K562 (cell line): ENCODE data around the gene FKBP2. TPM values are rescaled to one million over a fixed set of nuclear protein-coding genes. Genes with fewer than 3 reads are reported as not detected.
A peak's percentile ranks its signal among the peaks of the same experiment; 100 is the strongest.

Experiments
- ATF4 ChIP-seq: fragments of 450-650 bp; formaldehyde crosslinking; IDR thresholded peaks from 2 replicates; pipeline ENCODE4 v1.4.0; 2022; ENCODE audit warnings: mild to moderate bottlenecking, moderate library complexity
- CHD4 ChIP-seq: fragments of 200-600 bp; sonication (generic); IDR thresholded peaks from 3 replicates; pipeline ENCODE4 v1.6.1; 2012; ENCODE audit warnings: low read depth, mild to moderate bottlenecking, mixed read lengths, low read length, inconsistent platforms; ENCODE audit not compliant: insufficient read depth, insufficient replicate concordance, poor library complexity, severe bottlenecking
- E2F1 ChIP-seq: sonication (generic); formaldehyde crosslinking; IDR thresholded peaks from 2 replicates; pipeline ENCODE4 v1.8.1; 2023; ENCODE audit warnings: mild to moderate bottlenecking, missing genetic modification reagents, moderate library complexity
- ELF1 ChIP-seq: fragments of 200-800 bp; sonication (Bioruptor generic); IDR thresholded peaks from 2 replicates; pipeline ENCODE4 v1.6.1; 2016; ENCODE audit warnings: missing genetic modification characterization, missing compliant biosample characterization
- JUND ChIP-seq, 2 experiments: IDR thresholded peaks; 2 replicates in 1 of 2; 3 replicates in 1 of 2; pipeline ENCODE4 v1.6.1; 2011; ENCODE audit warnings: borderline replicate concordance in 2 of 2, low read depth in 2 of 2, low read length in 2 of 2, improper control_type of control experiment in 1 of 2, missing biosample characterization in 1 of 2, missing genetic modification characterization in 1 of 2, missing genetic modification reagents in 1 of 2
- LEF1 ChIP-seq: fragments of 450-650 bp; IDR thresholded peaks from 2 replicates; pipeline ENCODE4 v1.6.1; 2016; ENCODE audit warnings: mild to moderate bottlenecking
- NR4A1 ChIP-seq, 2 experiments: fragments of 250-450 bp in 1 of 2; fragments of 450-650 bp in 1 of 2; sonication (Bioruptor Pico) in 1 of 2; IDR thresholded peaks; 2 replicates each; pipeline versions ENCODE4 v1.4.0 to v1.6.1; 2016 to 2020; ENCODE audit warnings: mild to moderate bottlenecking in 2 of 2, missing compliant biosample characterization in 1 of 2, missing genetic modification characterization in 1 of 2, moderate library complexity in 1 of 2
- POLR2B ChIP-seq: fragments of 450-650 bp; IDR thresholded peaks from 2 replicates; pipeline ENCODE4 v1.6.1; 2018; ENCODE audit warnings: low read depth; ENCODE audit not compliant: partially characterized antibody
- RAD21 ChIP-seq, 2 experiments: fragments of 250-450 bp in 1 of 2; fragments of 450-650 bp in 1 of 2; sonication (Bioruptor Pico) in 1 of 2; formaldehyde crosslinking in 1 of 2; IDR thresholded peaks in 1 of 2; conservative IDR thresholded peaks in 1 of 2; 2 replicates each; pipeline versions ENCODE4 v1.4.0 to v1.8.0; 2020 to 2022; ENCODE audit warnings: mild to moderate bottlenecking in 2 of 2, moderate library complexity in 1 of 2
- SMAD4 ChIP-seq: fragments of 250-450 bp; sonication (Bioruptor Pico); conservative IDR thresholded peaks from 2 replicates; pipeline ENCODE4 v1.8.0; 2021; ENCODE audit warnings: inconsistent platforms, mild to moderate bottlenecking, moderate library complexity
- TOE1 ChIP-seq, 2 experiments: fragments of 450-650 bp in 1 of 2; sonication (generic) in 1 of 2; formaldehyde crosslinking in 1 of 2; IDR thresholded peaks; 2 replicates each; pipeline versions ENCODE4 v1.7.1 to v1.8.0; 2016 to 2022; ENCODE audit warnings: borderline replicate concordance in 2 of 2, mild to moderate bottlenecking in 2 of 2, antibody characterized with exemption in 1 of 2, inconsistent platforms in 1 of 2, low read depth in 1 of 2, missing genetic modification reagents in 1 of 2, moderate library complexity in 1 of 2
- polyA plus RNA-seq, 8 experiments: library from polyadenylated mRNA; depleted of rRNA in 4 of 8; stranded (reverse) in 5 of 8; unstranded in 3 of 8; fragments of >200 nt; fragmentation: Nextera tagmentation in 2 of 8; fragmentation: Illumina TruSeq in 1 of 8; extraction: Ambion mirVana in 2 of 8; extraction: Trizol in 1 of 8; gene quantifications; 2 replicates each; pipeline versions ENCODE4 v1.2.1 to v1.2.3, GENCODE V29; 2011 to 2014; ENCODE audit warnings: inconsistent platforms in 1 of 8, missing spikeins in 1 of 8
- total RNA-seq, 7 experiments: library from RNA; depleted of rRNA in 6 of 7; stranded (reverse); fragments of >200 nt in 6 of 7; fragmentation: Illumina TruSeq in 2 of 7; extraction: Trizol in 2 of 7; gene quantifications; 2 replicates each; pipeline versions ENCODE4 v1.2.1 to v1.2.3, GENCODE V29; 2011 to 2021; ENCODE audit warnings: low replicate concordance in 1 of 7
- TF ChIP-seq, protein P1 (sequence below), 2 experiments: fragments of 450-650 bp in 1 of 2; sonication (generic) in 1 of 2; formaldehyde crosslinking in 1 of 2; IDR thresholded peaks in 1 of 2; conservative IDR thresholded peaks in 1 of 2; 2 replicates each; pipeline versions ENCODE4 v1.6.1 to v1.8.1; 2016 to 2023; ENCODE audit warnings: mild to moderate bottlenecking in 2 of 2, moderate library complexity in 2 of 2, inconsistent platforms in 1 of 2, missing genetic modification reagents in 1 of 2
- TF ChIP-seq, protein P2 (sequence below), 2 experiments: IDR thresholded peaks; 2 replicates each; pipeline ENCODE4 v1.6.1; 2012; ENCODE audit warnings: improper control_type of control experiment in 2 of 2, low read depth in 2 of 2, low read length in 2 of 2, borderline replicate concordance in 1 of 2

The FKBP2 gene
- total and polyA plus RNA-seq, 9 of the 15 experiments (the other 6 are each of a cell fraction or from before 2014, with no cell fraction given): 3.5 to 151 (median 58.1) TPM

DNA sequence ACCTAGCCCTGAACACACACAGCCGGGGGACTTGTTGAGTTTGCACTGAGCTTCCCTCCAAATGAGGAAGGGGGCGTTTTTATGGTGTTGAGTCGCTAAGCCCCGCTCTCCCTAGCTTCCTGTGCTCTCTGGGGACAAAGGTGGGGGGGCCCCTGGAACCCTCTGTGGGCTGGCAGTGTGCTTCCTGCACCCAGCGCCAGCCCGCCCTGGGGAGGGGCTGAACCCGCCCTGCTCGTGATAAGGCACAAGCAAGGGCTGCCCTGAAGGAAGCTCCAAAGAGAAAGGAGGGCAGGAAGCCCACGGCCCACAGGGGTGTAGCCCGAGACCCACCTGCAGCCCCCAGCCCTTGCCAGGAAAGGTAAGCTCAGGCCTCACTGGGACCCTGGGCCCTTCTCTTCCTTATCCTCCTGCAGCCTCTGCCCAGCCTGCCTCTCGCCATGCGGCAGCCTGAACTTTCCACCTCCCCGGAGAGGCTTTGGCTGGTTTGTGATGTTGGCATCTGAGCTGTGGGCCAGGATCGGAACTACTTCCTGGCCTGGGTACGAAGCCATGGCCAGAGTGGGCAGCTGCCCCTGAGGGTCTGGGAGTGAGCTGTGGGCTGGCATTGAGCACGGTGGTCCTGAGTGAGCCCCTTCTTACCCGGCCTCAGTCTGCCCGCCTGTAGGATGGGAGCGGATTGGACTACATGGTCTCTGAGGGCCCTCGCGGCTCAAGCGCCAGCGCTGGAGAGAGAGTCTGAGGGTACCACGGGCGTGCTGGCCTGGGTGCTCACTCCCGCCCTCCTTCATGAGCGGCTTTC lies 34.2 kb upstream of the FKBP2 start, which contains the start of gene FERMT3 (continued):
- no peak for TF ChIP-seq LEF1
- TF ChIP-seq ATF4: peak; percentile 7; the same call in 1 of the 2 replicates
- no peak; the same call in 1 of the 2 replicates for TF ChIP-seq TOE1 (IDR thresholded peaks at IDR 0.05; ENCODE audit: borderline replicate concordance)
- peak; percentile 72; the same call in 1 of the 2 replicates for TF ChIP-seq TOE1 (CRISPR knock-in tag; IDR thresholded peaks at IDR 0.05; ENCODE audit: borderline replicate concordance, low read depth)
- TF ChIP-seq JUND (IDR thresholded peaks at IDR 0.05; ENCODE audit: borderline replicate concordance, low read depth, low read length): peak; percentile 6; the same call in 1 of the 2 replicates
- TF ChIP-seq JUND (tag; IDR thresholded peaks at IDR 0.05; ENCODE audit: borderline replicate concordance, low read depth, low read length): no peak
- TF ChIP-seq, protein P1, sequence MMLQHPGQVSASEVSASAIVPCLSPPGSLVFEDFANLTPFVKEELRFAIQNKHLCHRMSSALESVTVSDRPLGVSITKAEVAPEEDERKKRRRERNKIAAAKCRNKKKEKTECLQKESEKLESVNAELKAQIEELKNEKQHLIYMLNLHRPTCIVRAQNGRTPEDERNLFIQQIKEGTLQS (IDR thresholded peaks at IDR 0.05): no peak
- TF ChIP-seq, protein P1 (CRISPR knock-in tag; conservative IDR thresholded peaks at IDR 0.05): no peak
- peak in 1 of 2 experiments; percentile 11; a peak in 1 of 4 replicates for TF ChIP-seq RAD21 (CRISPR knock-in tag; conservative IDR thresholded peaks at IDR 0.05 in 1 of 2, IDR thresholded peaks at IDR 0.05 in 1 of 2)
- TF ChIP-seq SMAD4 (CRISPR knock-in tag): peak; percentile 52; the same call in 1 of the 2 replicates
- 0 out of 2 replicates have a peak, but pooled peaks have one; percentile 52 for TF ChIP-seq E2F1
- TF ChIP-seq CHD4: no peak
- TF ChIP-seq NR4A1 (CRISPR knock-in tag; IDR thresholded peaks at IDR 0.05): peak; percentile 68; the same call in 1 of the 2 replicates
- TF ChIP-seq NR4A1 (tag; IDR thresholded peaks at IDR 0.05): no peak
- TF ChIP-seq POLR2B: peak; percentile 70
- TF ChIP-seq, protein P2, sequence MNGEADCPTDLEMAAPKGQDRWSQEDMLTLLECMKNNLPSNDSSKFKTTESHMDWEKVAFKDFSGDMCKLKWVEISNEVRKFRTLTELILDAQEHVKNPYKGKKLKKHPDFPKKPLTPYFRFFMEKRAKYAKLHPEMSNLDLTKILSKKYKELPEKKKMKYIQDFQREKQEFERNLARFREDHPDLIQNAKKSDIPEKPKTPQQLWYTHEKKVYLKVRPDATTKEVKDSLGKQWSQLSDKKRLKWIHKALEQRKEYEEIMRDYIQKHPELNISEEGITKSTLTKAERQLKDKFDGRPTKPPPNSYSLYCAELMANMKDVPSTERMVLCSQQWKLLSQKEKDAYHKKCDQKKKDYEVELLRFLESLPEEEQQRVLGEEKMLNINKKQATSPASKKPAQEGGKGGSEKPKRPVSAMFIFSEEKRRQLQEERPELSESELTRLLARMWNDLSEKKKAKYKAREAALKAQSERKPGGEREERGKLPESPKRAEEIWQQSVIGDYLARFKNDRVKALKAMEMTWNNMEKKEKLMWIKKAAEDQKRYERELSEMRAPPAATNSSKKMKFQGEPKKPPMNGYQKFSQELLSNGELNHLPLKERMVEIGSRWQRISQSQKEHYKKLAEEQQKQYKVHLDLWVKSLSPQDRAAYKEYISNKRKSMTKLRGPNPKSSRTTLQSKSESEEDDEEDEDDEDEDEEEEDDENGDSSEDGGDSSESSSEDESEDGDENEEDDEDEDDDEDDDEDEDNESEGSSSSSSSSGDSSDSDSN (IDR thresholded peaks at IDR 0.05; ENCODE audit: borderline replicate concordance in 1 of 2, low read depth in 2 of 2, low read length in 2 of 2): 0 out of 4 replicates have a peak, but pooled peaks of 1 of the 2 experiments have one; percentile 38
- TF ChIP-seq ELF1 (tag): no peak
